ENCODE results near the gene MACROD2.

MACROD2 gene

DNA sequence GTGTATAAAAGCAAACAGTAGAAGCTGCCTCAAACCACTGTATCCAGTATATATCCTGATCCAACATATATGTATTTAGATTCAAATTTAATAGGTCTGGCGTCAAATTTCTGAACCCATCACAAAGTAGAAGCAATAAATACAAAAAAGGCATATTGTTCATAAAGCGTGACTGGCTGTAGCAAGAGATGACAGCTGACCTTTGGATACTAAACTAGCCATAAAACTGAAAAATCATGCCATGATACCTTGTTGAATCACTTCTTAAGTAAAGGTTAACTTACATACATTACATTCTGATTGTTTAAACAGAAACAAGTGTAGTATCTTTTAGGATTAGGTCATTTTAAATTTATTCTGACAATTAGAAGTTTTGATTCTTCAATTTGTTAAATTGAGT lies 714.1 kb downstream of the MACROD2 start:
- Histone ChIP-seq H3K27ac (no peak overlapping the region), H3K36me3 (no peaks in the 10 kb centered on the region), H3K4me1 (ENCODE audit: control insufficient read depth in 1 of 2, insufficient read depth in 1 of 2, low read depth in 1 of 2, low read length in 1 of 2) (no peaks in the 10 kb centered on the region), H3K9me3 (no peaks in the 10 kb centered on the region), H3K4me3 (ENCODE audit: low read depth in 1 of 2, low read length in 1 of 2) (no peak overlapping the region), H3K27me3 (no peaks in the 10 kb centered on the region)
- TF ChIP-seq, protein P1, sequence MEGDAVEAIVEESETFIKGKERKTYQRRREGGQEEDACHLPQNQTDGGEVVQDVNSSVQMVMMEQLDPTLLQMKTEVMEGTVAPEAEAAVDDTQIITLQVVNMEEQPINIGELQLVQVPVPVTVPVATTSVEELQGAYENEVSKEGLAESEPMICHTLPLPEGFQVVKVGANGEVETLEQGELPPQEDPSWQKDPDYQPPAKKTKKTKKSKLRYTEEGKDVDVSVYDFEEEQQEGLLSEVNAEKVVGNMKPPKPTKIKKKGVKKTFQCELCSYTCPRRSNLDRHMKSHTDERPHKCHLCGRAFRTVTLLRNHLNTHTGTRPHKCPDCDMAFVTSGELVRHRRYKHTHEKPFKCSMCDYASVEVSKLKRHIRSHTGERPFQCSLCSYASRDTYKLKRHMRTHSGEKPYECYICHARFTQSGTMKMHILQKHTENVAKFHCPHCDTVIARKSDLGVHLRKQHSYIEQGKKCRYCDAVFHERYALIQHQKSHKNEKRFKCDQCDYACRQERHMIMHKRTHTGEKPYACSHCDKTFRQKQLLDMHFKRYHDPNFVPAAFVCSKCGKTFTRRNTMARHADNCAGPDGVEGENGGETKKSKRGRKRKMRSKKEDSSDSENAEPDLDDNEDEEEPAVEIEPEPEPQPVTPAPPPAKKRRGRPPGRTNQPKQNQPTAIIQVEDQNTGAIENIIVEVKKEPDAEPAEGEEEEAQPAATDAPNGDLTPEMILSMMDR (IDR thresholded peaks at IDR 0.05), result no peak

DNA sequence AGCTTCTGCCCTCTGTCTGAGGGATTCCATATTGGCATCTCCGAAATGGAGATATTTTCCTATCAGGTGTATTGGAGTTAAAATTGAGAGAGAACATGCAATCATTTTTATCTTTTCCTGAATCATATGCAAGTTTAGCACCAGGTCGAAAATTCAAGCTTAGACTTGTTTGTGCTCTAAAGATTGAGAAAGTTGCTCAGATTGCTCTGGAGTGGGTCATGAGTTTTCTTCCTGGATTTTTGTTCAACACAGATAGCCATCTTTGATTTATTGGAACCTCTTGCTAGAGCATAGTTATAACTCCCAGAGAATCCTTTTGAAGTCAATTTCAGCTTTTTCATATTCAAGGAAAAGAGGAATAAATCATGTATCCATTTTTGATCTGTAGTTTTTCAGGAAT lies 715.6 kb downstream of the MACROD2 start:
- no peaks in the 10 kb centered on the region for H3K9me3 ChIP-seq
- TF ChIP-seq, protein P1 (IDR thresholded peaks at IDR 0.05), result no peak
- no peaks in the 10 kb centered on the region for H3K27me3 ChIP-seq
- no peak overlapping the region for H3K27ac ChIP-seq
- no peaks in the 10 kb centered on the region for H3K4me1 ChIP-seq (ENCODE audit: control insufficient read depth in 1 of 2, insufficient read depth in 1 of 2, low read depth in 1 of 2, low read length in 1 of 2)
- H3K4me3 ChIP-seq (ENCODE audit: low read depth in 1 of 2, low read length in 1 of 2), result no peak overlapping the region
- no peaks in the 10 kb centered on the region for H3K36me3 ChIP-seq

DNA sequence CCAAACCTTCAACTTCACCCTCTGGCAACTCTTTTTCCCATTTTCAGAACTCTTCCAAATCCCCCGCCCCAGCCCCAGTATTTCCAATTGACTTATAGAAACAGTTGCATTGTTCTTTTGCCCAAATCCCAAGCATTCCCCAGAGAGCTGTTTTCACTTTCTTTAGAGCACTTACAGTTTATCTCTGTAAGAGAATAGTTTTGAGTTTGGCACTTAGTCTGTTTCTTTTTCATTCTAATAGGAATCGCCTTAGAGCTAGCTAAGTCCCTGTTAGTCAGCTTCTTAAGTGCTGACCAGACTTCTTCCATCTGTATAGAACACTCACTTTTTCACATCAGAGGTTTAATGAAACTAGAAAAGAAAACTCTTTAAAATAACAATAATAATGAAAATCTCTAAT lies 716.3 kb downstream of the MACROD2 start:
- TF ChIP-seq, protein P1 (IDR thresholded peaks at IDR 0.05), result no peak
- H3K27ac ChIP-seq, result no peak overlapping the region

GRCh38 chr20:14712302-14712739 lies 717.0 kb downstream of the MACROD2 start:
- Histone ChIP-seq H3K9me3 (no peaks in the 10 kb centered on the region), H3K4me3 (ENCODE audit: low read depth in 1 of 2, low read length in 1 of 2) (no peak overlapping the region), H3K27ac (no peak overlapping the region), H3K27me3 (no peaks in the 10 kb centered on the region), H3K36me3 (no peaks in the 10 kb centered on the region), H3K4me1 (ENCODE audit: control insufficient read depth in 1 of 2, insufficient read depth in 1 of 2, low read depth in 1 of 2, low read length in 1 of 2) (no peaks in the 10 kb centered on the region)
- TF ChIP-seq, protein P1 (IDR thresholded peaks at IDR 0.05), result no peak

More for the DNA sequence above, 716.3 kb downstream of the MACROD2 start:
- no peaks in the 10 kb centered on the region for H3K9me3 ChIP-seq
- H3K4me3 ChIP-seq (ENCODE audit: low read depth in 1 of 2, low read length in 1 of 2), result no peak overlapping the region
- H3K36me3 ChIP-seq, result no peaks in the 10 kb centered on the region
- H3K27me3 ChIP-seq, result no peaks in the 10 kb centered on the region
- H3K4me1 ChIP-seq (ENCODE audit: control insufficient read depth in 1 of 2, insufficient read depth in 1 of 2, low read depth in 1 of 2, low read length in 1 of 2), result no peaks in the 10 kb centered on the region

DNA sequence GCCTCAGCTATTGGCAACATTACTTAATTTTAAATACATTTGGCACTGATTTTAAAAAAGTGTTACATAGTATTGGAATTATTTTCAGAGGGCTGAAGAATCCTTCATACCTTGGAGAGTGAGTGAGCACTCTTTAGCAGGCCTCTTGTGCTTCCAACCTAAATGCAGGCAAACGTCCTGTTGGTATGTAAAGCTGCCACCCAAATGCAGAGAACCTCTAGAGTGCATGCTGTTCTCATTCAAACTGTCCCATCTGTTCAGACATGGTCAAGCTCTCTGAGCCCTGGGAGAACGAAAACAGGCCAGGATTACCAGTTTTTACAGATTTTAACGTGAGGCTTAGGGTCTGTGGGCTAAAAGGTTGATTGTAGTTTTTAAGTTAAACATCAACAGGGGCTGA lies 720.1 kb downstream of the MACROD2 start:
- H3K9me3 ChIP-seq, result no peaks in the 10 kb centered on the region
- no peak overlapping the region for H3K4me3 ChIP-seq (ENCODE audit: low read depth in 1 of 2, low read length in 1 of 2)
- no peak overlapping the region for H3K27ac ChIP-seq
- no peaks in the 10 kb centered on the region for H3K4me1 ChIP-seq (ENCODE audit: control insufficient read depth in 1 of 2, insufficient read depth in 1 of 2, low read depth in 1 of 2, low read length in 1 of 2)
- no peaks in the 10 kb centered on the region for H3K27me3 ChIP-seq
- TF ChIP-seq, protein P1 (IDR thresholded peaks at IDR 0.05), result no peak
- no peaks in the 10 kb centered on the region for H3K36me3 ChIP-seq

GRCh38 chr20:14716351-14716801 lies 721.1 kb downstream of the MACROD2 start:
- Histone ChIP-seq H3K4me1 (ENCODE audit: control insufficient read depth in 1 of 2, insufficient read depth in 1 of 2, low read depth in 1 of 2, low read length in 1 of 2) (no peaks in the 10 kb centered on the region), H3K36me3 (no peaks in the 10 kb centered on the region), H3K4me3 (ENCODE audit: low read depth in 1 of 2, low read length in 1 of 2) (no peak overlapping the region), H3K9me3 (no peaks in the 10 kb centered on the region), H3K27me3 (no peaks in the 10 kb centered on the region), H3K27ac (no peak overlapping the region)
- TF ChIP-seq, protein P1 (IDR thresholded peaks at IDR 0.05), result no peak
